ENCODE data around the gene MCCC1. TPM values are rescaled to one million over a fixed set of nuclear protein-coding genes. Genes with fewer than 3 reads are reported as not detected.
A peak's percentile ranks its signal among the peaks of the same experiment; 100 is the strongest.
"Not testable (repeated sequence)": the region's sequence is repeated elsewhere in the genome, so short reads cannot be mapped to it uniquely, and the experiment has no call there.

MCCC1 gene
- total and polyA plus RNA-seq, 2 experiments from 2014 or later, result 20.4 to 21.5 TPM

DNA sequence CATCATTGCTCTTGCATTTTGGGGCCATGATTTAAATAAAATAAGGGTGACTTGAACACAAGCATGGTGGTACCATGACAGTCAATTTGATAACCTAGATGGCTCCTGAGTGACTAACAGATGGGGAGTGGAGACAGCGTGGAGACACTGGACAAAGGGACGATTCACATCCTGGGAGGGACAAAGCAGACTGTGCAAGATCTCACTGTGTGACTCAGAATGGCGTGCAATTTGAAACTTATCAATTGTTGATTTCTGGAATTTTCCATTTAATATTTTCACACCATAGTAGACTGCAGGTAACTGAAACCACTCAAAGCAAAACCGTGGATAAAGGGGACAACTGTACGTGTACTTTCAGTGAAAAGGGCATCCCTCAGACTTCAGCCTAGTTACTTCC lies 25.5 kb downstream of the MCCC1 start:
- no peak overlapping the region for H2AFZ ChIP-seq
- 0 out of 2 replicates have a peak, but pooled peaks cover 3% of the 10 kb centered on the region for H3F3A ChIP-seq (ENCODE audit: insufficient read depth)
- H3K4me3 ChIP-seq, result no peak overlapping the region
- H3K4me2 ChIP-seq (ENCODE audit: unreplicated experiment), result no peak overlapping the region
- peaks cover 8% of the 10 kb centered on the region for H3K36me3 ChIP-seq (ENCODE audit: low read depth)
- in situ Hi-C loops (cut with MboI), result no loop called here
- WGBS, 2 experiments (ENCODE audit: low coverage in 1 of 2, low lambda C conversion rate in 2 of 2, missing lambda C conversion rate in 2 of 2), result 84 to 88% methylated on average over 5 of the region's 5 CpGs
- no peaks in the 10 kb centered on the region for H3K9me2 ChIP-seq (ENCODE audit: insufficient read depth)
- H3K4me1 ChIP-seq (ENCODE audit: insufficient read depth), result 0 out of 2 replicates have a peak, but pooled peaks cover 3% of the 10 kb centered on the region
- H3K79me2 ChIP-seq (ENCODE audit: insufficient read depth), result no peaks in the 10 kb centered on the region
- peak; percentile 4 for DNase-seq
- TF ChIP-seq EZH2 (IDR thresholded peaks at IDR 0.05; ENCODE audit: insufficient read depth, poor library complexity, severe bottlenecking), result no peak
- TF ChIP-seq EZH2phosphoT487 (IDR thresholded peaks at IDR 0.05; ENCODE audit: insufficient read depth, low read depth), result no peak
- H3K9me3 ChIP-seq (ENCODE audit: low read depth), result no peaks in the 10 kb centered on the region
- H3K9ac ChIP-seq, result no peak overlapping the region
- no peak overlapping the region for H3K27ac ChIP-seq
- no peaks in the 10 kb centered on the region for H4K20me1 ChIP-seq (ENCODE audit: insufficient read depth)
- H3K27me3 ChIP-seq (replicated peaks; ENCODE audit: insufficient read depth), result no peaks in the 10 kb centered on the region

DNA sequence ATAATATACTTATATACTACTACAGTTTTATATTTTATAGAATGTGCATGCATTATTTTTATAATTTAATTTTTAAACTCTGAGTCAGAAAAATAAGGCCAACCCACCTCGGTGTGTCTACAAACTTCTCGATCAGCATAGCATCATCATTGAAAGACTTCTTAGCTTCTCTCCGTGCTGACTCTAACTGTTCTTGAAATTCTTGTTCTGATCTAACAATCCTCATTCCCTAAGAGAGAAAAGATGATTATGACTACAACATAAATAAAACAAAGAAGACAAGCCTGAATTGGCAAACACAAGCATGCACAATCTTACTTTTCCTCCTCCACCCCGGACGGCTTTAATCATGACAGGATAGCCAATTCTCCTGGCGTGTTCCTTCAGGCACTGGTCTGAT lies 28.4 kb downstream of the MCCC1 start:
- H3K36me3 ChIP-seq (ENCODE audit: low read depth), result peaks cover 8% of the 10 kb centered on the region
- 95 to 96% methylated on average over 6 of the region's 6 CpGs for WGBS, 2 experiments (ENCODE audit: low coverage in 1 of 2, low lambda C conversion rate in 2 of 2, missing lambda C conversion rate in 2 of 2)
- no peaks in the 10 kb centered on the region for H3K79me2 ChIP-seq (ENCODE audit: insufficient read depth)
- H3K4me3 ChIP-seq, result no peak overlapping the region
- H3K4me1 ChIP-seq (ENCODE audit: insufficient read depth), result 0 out of 2 replicates have a peak, but pooled peaks cover 3% of the 10 kb centered on the region
- H4K20me1 ChIP-seq (ENCODE audit: insufficient read depth), result no peaks in the 10 kb centered on the region
- no peak overlapping the region for H2AFZ ChIP-seq
- no peak overlapping the region for H3K9ac ChIP-seq
- TF ChIP-seq EZH2phosphoT487 (IDR thresholded peaks at IDR 0.05; ENCODE audit: insufficient read depth, low read depth) (no peak), EZH2 (IDR thresholded peaks at IDR 0.05; ENCODE audit: insufficient read depth, poor library complexity, severe bottlenecking) (no peak)
- H3K9me2 ChIP-seq (ENCODE audit: insufficient read depth), result no peaks in the 10 kb centered on the region
- no peak overlapping the region for H3K27ac ChIP-seq
- no peak for DNase-seq
- in situ Hi-C loops (cut with MboI), result no loop called here
- H3F3A ChIP-seq (ENCODE audit: insufficient read depth), result 0 out of 2 replicates have a peak, but pooled peaks cover 3% of the 10 kb centered on the region
- no peaks in the 10 kb centered on the region for H3K27me3 ChIP-seq (replicated peaks; ENCODE audit: insufficient read depth)
- H3K9me3 ChIP-seq (ENCODE audit: low read depth), result no peaks in the 10 kb centered on the region
- no peak overlapping the region for H3K4me2 ChIP-seq (ENCODE audit: unreplicated experiment)

GRCh38 chr3:183069086-183069485 lies 30.2 kb downstream of the MCCC1 start:
- H3K9me3 ChIP-seq (ENCODE audit: low read depth), result no peaks in the 10 kb centered on the region
- H3K4me2 ChIP-seq (ENCODE audit: unreplicated experiment), result no peak overlapping the region
- no peak overlapping the region for H2AFZ ChIP-seq
- H3K4me1 ChIP-seq (ENCODE audit: insufficient read depth), result no peaks in the 10 kb centered on the region
- DNase-seq, result no peak
- H3K36me3 ChIP-seq (ENCODE audit: low read depth), result peaks cover 8% of the 10 kb centered on the region
- H4K20me1 ChIP-seq (ENCODE audit: insufficient read depth), result no peaks in the 10 kb centered on the region
- H3K9ac ChIP-seq, result no peak overlapping the region
- H3K9me2 ChIP-seq (ENCODE audit: insufficient read depth), result no peaks in the 10 kb centered on the region
- in situ Hi-C loops (cut with MboI), result no loop called here
- H3K27ac ChIP-seq, result no peak overlapping the region
- H3K27me3 ChIP-seq (replicated peaks; ENCODE audit: insufficient read depth), result no peaks in the 10 kb centered on the region
- no peak for TF ChIP-seq EZH2 (IDR thresholded peaks at IDR 0.05; ENCODE audit: insufficient read depth, poor library complexity, severe bottlenecking)
- no peak for TF ChIP-seq EZH2phosphoT487 (IDR thresholded peaks at IDR 0.05; ENCODE audit: insufficient read depth, low read depth)
- no peak overlapping the region for H3K4me3 ChIP-seq
- H3F3A ChIP-seq (ENCODE audit: insufficient read depth), result no peaks in the 10 kb centered on the region
- 0% methylated on average over 1 of the region's 1 CpG for WGBS, 2 experiments (ENCODE audit: low coverage in 1 of 2, low lambda C conversion rate in 2 of 2, missing lambda C conversion rate in 2 of 2)
- H3K79me2 ChIP-seq (ENCODE audit: insufficient read depth), result no peaks in the 10 kb centered on the region

DNA sequence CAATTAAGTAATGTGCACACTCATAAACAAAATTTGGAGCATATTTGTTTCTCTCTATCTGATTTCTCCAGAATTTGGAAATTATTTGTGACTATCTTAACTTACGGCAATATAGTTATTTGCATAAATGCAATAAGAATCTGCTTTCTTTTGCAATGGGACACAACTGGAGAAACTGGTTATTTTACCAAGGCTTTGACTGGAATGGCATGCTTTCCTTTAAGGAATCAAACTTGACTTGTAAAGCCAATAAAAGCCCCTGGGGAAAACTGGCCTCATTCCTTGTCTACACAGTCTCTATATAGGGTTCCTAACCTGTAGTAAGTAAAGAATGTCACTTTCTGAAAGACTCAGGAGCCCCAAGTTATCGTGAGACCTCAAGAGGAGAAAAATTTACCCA lies 32.4 kb downstream of the MCCC1 start:
- H3K4me3 ChIP-seq; H3K27me3 ChIP-seq (replicated peaks; ENCODE audit: insufficient read depth); H3K4me2 ChIP-seq (ENCODE audit: unreplicated experiment); H4K20me1 ChIP-seq (ENCODE audit: insufficient read depth); H3F3A ChIP-seq (ENCODE audit: insufficient read depth); H3K36me3 ChIP-seq (ENCODE audit: low read depth); DNase-seq; in situ Hi-C loops (cut with MboI); H3K9me2 ChIP-seq (ENCODE audit: insufficient read depth); H3K4me1 ChIP-seq (ENCODE audit: insufficient read depth); H3K9me3 ChIP-seq (ENCODE audit: low read depth); H3K9ac ChIP-seq; H3K27ac ChIP-seq; H3K79me2 ChIP-seq (ENCODE audit: insufficient read depth); H2AFZ ChIP-seq: not testable (repeated sequence)
- 93 to 99% methylated on average over 2 of the region's 2 CpGs for WGBS, 2 experiments (ENCODE audit: low coverage in 1 of 2, low lambda C conversion rate in 2 of 2, missing lambda C conversion rate in 2 of 2)

GRCh38 chr3:183064475-183064874 lies 34.8 kb downstream of the MCCC1 start:
- Histone ChIP-seq H3F3A (ENCODE audit: insufficient read depth) (no peaks in the 10 kb centered on the region), H3K9ac (no peak overlapping the region), H4K20me1 (ENCODE audit: insufficient read depth) (no peaks in the 10 kb centered on the region), H3K27me3 (replicated peaks; ENCODE audit: insufficient read depth) (no peaks in the 10 kb centered on the region), H3K27ac (no peak overlapping the region), H3K4me2 (ENCODE audit: unreplicated experiment) (no peak overlapping the region), H3K9me3 (ENCODE audit: low read depth) (no peaks in the 10 kb centered on the region), H3K4me3 (no peak overlapping the region), H3K9me2 (ENCODE audit: insufficient read depth) (no peaks in the 10 kb centered on the region), H3K36me3 (ENCODE audit: low read depth) (no peaks in the 10 kb centered on the region), H3K79me2 (ENCODE audit: insufficient read depth) (no peaks in the 10 kb centered on the region), H2AFZ (no peak overlapping the region), H3K4me1 (ENCODE audit: insufficient read depth) (no peaks in the 10 kb centered on the region)
- in situ Hi-C loops (cut with MboI), result no loop called here
- TF ChIP-seq EZH2phosphoT487 (IDR thresholded peaks at IDR 0.05; ENCODE audit: insufficient read depth, low read depth), result no peak
- no peak for TF ChIP-seq EZH2 (IDR thresholded peaks at IDR 0.05; ENCODE audit: insufficient read depth, poor library complexity, severe bottlenecking)
- 92 to 95% methylated on average over 31 to 36 of the region's 36 CpGs for WGBS, 2 experiments (ENCODE audit: low coverage in 1 of 2, low lambda C conversion rate in 2 of 2, missing lambda C conversion rate in 2 of 2)
- no peak for DNase-seq
